Endothelial cell of umbilical vein (primary cell): ENCODE data around the gene FAM184B.

Experiments
- EZH2 ChIP-seq: IDR thresholded peaks from 2 replicates; pipeline ENCODE4 v1.6.1; 2012; ENCODE audit warnings: borderline replicate concordance, low read depth, mild to moderate bottlenecking, moderate library complexity, low read length, inconsistent platforms; ENCODE audit not compliant: severe bottlenecking
- MYC ChIP-seq: IDR thresholded peaks from one replicate; pipeline ENCODE4 v1.6.1; 2011; ENCODE audit warnings: mild to moderate bottlenecking, low read depth, low read length

- TF ChIP-seq MYC (no peak), EZH2 (no peak)
Observed at GRCh38 chr4:17664755-17665154, 116.7 kb downstream of the FAM184B start.
